GM21529 (cell line): Measurements from ENCODE around the gene SLC5A2.
"Not testable (repeated sequence)": the region's sequence is repeated elsewhere in the genome, so short reads cannot be mapped to it uniquely, and the experiment has no call there.

Source experiments
- ATAC-seq: cut with Tn5 transposase; IDR thresholded peaks from one replicate; pipeline ENCODE4 v1.9.1; 2021; ENCODE audit not compliant: unreplicated experiment

SLC5A2 gene

GRCh38 chr16:31474773-31475738, 7.9 kb upstream of the SLC5A2 start:
- no peak for ATAC-seq

DNA sequence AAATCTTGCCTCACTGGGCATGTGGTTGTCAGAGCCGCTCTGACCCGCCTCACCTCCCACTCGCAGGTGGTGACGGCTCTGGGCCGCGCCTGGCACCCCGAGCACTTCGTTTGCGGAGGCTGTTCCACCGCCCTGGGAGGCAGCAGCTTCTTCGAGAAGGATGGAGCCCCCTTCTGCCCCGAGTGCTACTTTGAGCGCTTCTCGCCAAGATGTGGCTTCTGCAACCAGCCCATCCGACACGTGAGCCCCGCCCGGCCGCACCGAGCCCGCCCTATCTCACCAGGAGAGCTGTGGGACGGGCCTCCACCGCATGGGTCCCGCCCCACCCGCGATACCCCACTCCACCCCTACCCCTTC, 7.0 kb upstream of the SLC5A2 start:
- no peak for ATAC-seq

- ATAC-seq, result peak; percentile 68
Observed at GRCh38 chr16:31476303-31477219, 6.4 kb upstream of the SLC5A2 start.

DNA sequence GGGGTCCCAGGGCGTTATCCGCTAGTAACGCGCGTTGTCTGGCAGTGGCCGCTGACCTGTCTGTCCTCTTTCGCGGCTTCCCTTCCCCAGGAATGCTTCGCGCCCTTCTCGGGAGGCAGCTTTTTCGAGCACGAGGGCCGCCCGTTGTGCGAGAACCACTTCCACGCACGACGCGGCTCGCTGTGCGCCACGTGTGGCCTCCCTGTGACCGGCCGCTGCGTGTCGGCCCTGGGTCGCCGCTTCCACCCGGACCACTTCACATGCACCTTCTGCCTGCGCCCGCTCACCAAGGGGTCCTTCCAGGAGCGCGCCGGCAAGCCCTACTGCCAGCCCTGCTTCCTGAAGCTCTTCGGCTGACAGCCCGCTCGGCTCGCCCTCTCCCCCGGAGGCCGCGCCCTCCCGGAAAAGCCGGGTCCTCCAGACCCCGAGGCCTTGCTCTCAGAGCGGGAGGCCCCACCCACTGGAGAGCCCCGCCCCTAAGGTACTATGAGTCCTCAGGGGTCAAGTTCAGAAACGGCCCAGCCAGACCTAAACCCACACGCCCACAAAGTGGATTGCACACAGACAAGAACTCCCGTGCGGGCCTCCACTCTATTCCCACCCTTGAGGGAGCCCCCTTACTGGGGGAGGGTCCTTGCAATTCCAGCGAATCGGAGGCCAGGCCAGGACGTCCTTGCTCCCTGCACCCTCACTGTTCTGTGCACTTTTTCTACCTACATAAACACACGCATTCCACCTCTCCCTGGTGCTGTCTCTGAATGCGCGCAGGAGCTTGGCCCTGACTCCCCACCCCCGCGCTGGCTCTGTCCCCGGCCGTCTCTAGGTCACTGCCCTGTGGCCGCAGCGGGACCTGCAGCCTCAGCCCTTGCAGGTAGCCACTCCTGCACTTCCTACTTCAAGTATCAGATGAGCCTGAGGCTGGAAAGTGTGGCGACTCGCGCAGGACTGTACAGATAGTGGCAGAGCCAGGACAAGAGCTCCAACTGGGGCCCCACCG, 5.4 kb upstream of the SLC5A2 start:
- ATAC-seq, result peak; percentile 21

DNA sequence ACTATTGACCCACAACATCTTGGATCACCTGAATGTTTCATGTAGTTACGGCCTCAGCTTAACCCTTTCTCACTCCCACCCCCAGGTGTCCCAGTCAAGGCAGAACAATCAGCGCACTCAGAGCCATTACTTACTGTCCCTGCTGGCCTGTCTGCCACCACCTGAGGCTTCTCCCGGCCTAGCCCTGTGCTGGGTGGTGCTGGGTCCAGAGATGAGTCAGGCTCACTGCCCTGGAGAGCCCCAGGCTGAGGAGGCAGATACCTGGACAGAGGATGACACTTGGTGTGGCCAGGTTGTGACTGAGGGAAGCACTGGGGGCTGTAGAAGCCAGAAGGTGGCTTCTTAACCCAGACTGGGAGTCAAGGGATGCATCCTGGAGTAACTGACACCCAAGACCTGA, 4.0 kb upstream of the SLC5A2 start:
- no peak for ATAC-seq

GRCh38 chr16:31479751-31480150, 3.2 kb upstream of the SLC5A2 start:
- no peak for ATAC-seq

DNA sequence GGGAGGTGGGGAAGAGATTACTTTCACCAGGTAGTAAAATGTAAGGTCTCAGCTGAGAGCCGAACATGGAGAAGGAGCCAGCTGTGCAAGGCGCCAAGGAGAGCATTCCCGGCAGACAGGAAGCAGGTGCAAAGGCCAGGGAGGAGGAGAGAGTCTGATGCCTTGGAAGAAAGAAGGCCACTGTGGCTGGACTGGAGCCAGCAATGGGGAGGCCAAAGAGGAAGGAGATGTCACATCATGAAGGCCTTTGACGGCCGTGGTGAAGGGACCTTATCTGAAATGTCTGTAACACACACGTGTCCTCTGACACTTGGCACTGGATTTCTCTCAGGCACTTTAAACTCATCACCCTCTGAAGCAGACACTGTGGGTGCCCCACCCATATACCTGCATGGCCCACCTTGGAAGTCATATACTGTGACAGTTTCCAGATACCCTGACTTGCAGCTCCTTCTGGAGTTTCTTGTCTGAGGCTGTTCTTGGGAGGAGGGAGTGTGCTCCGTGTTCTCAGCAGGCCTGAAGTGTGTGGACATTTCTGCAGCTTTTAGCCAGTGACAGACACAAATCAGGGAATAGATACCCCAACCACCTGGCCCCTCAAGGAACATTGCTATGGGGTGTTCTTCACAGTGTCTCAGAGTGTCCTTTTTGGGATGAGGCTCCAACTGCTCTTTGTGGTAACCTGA, 1.9 kb upstream of the SLC5A2 start:
- no peak for ATAC-seq

GRCh38 chr16:31484048-31484447, 1.1 kb downstream of the SLC5A2 start:
- ATAC-seq, result not testable (repeated sequence)

DNA sequence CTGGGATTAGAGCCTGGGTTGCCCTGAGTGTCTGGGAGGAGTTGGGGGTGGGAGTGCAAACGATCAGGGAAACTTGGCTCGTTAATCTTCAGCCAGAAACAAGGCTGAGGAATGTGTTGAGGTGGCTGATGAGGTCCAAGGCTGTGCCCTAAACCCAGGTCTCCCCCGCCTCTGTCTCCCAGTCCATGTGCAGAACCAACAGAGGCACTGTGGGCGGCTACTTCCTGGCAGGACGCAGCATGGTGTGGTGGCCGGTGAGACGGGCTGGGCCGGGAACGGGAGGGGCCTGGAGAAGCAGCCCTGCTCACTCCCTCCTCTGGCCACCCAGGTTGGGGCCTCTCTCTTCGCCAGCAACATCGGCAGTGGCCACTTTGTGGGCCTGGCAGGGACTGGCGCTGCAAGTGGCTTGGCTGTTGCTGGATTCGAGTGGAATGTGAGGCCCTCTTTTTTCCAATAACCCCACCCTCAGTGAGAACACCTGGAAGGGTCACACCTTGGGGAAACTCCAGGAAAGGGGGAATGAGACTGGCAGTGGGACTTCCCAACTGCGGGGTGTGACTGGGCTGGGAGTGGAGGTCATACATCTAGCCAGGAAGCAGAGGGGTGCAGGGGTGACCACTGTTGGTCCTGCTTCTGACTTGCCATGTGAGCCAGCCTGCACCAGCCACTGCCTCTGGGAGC, 1.7 kb downstream of the SLC5A2 start:
- no peak for ATAC-seq

- ATAC-seq, result no peak
Observed at GRCh38 chr16:31485571-31485970, 2.6 kb downstream of the SLC5A2 start.

DNA sequence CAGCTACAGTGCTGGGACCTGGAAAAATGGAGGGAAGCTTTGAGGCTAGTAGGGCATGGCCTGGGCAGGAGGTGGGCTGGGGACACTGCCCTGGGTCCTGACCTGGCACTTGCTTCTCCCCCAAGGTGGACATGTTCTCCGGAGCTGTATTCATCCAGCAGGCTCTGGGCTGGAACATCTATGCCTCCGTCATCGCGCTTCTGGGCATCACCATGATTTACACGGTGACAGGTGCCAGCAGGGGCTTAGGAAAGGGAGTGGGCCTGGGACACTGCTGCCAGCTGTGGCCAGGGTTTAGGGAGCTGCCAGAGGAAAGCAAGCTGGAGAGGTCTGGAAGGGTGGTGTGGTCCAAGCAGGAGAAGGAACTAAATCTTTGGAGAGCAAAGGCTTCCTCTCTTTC, 3.1 kb downstream of the SLC5A2 start:
- ATAC-seq, result no peak

GRCh38 chr16:31487071-31487719, 4.3 kb downstream of the SLC5A2 start:
- no peak for ATAC-seq

GRCh38 chr16:31487720-31488467, 5.0 kb downstream of the SLC5A2 start:
- peak; percentile 73 for ATAC-seq

DNA sequence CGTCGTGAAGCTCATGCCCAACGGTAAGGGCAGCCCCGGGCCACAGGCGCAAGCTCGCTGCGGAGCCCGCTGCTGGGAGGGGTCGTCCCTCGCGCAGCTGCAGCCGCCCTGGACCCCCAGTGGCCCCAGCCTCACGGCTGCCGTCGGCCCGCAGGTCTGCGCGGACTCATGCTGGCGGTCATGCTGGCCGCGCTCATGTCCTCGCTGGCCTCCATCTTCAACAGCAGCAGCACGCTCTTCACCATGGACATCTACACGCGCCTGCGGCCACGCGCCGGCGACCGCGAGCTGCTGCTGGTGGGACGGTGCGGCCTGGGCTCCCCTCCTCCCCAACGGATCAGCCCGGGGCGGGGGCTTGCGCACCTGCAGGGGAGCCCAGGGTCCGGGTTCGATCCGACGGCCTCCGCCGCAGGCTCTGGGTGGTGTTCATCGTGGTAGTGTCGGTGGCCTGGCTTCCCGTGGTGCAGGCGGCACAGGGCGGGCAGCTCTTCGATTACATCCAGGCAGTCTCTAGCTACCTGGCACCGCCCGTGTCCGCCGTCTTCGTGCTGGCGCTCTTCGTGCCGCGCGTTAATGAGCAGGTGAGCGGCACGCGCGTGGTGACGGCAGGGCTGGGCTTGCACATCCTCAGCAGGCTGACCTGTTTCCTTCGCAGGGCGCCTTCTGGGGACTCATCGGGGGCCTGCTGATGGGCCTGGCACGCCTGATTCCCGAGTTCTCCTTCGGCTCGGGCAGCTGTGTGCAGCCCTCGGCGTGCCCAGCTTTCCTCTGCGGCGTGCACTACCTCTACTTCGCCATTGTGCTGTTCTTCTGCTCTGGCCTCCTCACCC, 5.8 kb downstream of the SLC5A2 start:
- ATAC-seq, result no peak

GRCh38 chr16:31489298-31489564, 6.3 kb downstream of the SLC5A2 start:
- no peak for ATAC-seq

GRCh38 chr16:31489616-31490584, 7.0 kb downstream of the SLC5A2 start:
- no peak for ATAC-seq
